Peyer's patch (tissue), 4 donors: Measurements from ENCODE around the gene SCFD2.

ENCODE experiments used
- POLR2A ChIP-seq, 2 donors: fragments of 450-650 bp; IDR thresholded peaks; one replicate each; pipeline ENCODE4 v1.5.1; 2017; ENCODE audit warnings: antibody characterized with exemption in 2 of 2, mild to moderate bottlenecking in 2 of 2, moderate library complexity in 2 of 2
- TF ChIP-seq, protein P1 (sequence below), 6 experiments: fragments of 450-650 bp in 4 of 6; fragments of 200-600 bp in 2 of 6; sonication (generic) in 1 of 6; IDR thresholded peaks; one replicate each; pipeline ENCODE4 v1.5.1; 2017 to 2019; ENCODE audit warnings: antibody characterized with exemption in 6 of 6, mild to moderate bottlenecking in 3 of 6, moderate library complexity in 1 of 6

DNA sequence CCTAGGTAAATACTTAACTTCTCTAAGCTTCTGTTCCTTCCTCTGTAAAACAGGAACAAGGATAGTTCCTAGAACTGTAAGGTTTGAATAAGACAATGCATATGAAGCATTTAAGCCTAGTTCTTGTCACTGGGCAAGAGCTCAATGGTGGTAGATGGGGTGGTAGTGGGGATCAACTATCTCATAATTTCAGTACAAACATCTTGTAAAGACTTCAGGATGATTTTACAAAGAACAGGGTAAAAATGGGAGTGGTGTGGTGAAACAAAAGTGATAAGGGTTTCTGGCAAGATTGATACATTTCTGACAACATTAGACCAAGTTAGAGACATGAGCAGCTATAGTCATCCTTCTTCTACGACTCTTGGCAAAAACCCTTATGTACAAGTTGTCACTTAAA is 137.8 kb downstream of the SCFD2 start:
- TF ChIP-seq, protein P1, sequence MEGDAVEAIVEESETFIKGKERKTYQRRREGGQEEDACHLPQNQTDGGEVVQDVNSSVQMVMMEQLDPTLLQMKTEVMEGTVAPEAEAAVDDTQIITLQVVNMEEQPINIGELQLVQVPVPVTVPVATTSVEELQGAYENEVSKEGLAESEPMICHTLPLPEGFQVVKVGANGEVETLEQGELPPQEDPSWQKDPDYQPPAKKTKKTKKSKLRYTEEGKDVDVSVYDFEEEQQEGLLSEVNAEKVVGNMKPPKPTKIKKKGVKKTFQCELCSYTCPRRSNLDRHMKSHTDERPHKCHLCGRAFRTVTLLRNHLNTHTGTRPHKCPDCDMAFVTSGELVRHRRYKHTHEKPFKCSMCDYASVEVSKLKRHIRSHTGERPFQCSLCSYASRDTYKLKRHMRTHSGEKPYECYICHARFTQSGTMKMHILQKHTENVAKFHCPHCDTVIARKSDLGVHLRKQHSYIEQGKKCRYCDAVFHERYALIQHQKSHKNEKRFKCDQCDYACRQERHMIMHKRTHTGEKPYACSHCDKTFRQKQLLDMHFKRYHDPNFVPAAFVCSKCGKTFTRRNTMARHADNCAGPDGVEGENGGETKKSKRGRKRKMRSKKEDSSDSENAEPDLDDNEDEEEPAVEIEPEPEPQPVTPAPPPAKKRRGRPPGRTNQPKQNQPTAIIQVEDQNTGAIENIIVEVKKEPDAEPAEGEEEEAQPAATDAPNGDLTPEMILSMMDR (IDR thresholded peaks at IDR 0.05), result no peak
- no peak for TF ChIP-seq POLR2A (IDR thresholded peaks at IDR 0.05)
